ENCODE measurements around the gene OLFM2. TPM values are rescaled to one million over a fixed set of nuclear protein-coding genes. Genes with fewer than 3 reads are reported as not detected.

OLFM2 gene
- total and polyA plus RNA-seq, 2 donors from 2014 or later = 2.1 to 5.4 TPM

- intact Hi-C loops (cut with DNase I) = no loop called here
- Histone ChIP-seq H3K4me3 (ENCODE audit: low read length in 3 of 3) (no peak overlapping the region), H3K9me3 (ENCODE audit: control insufficient read depth in 2 of 3, insufficient read depth in 1 of 3, low read length in 3 of 3) (no peaks in the 10 kb centered on the region)
These were observed 78.2 kb downstream of the OLFM2 start for GRCh38 chr19:9857920-9858746.

GRCh38 chr19:9857076-9857721 is 79.1 kb downstream of the OLFM2 start:
- intact Hi-C loops (cut with DNase I) = no loop called here
- Histone ChIP-seq H3K4me1 (ENCODE audit: control insufficient read depth in 2 of 3, insufficient read depth in 2 of 3, low read depth in 1 of 3, low read length in 3 of 3) (no peaks in the 10 kb centered on the region), H3K36me3 (ENCODE audit: control insufficient read depth in 2 of 3, insufficient read depth in 3 of 3, low read length in 3 of 3) (no peaks in the 10 kb centered on the region), H3K4me3 (ENCODE audit: low read length in 3 of 3) (no peak overlapping the region), H3K9ac (ENCODE audit: low read length in 3 of 3) (no peak overlapping the region), H3K27me3 (ENCODE audit: control insufficient read depth, insufficient read depth, low read length) (no peaks in the 10 kb centered on the region), H3K27ac (ENCODE audit: low read depth in 2 of 2, low read length in 2 of 2) (no peak overlapping the region), H3K9me3 (ENCODE audit: control insufficient read depth in 2 of 3, insufficient read depth in 1 of 3, low read length in 3 of 3) (no peaks in the 10 kb centered on the region)
- TF ChIP-seq, protein P1, sequence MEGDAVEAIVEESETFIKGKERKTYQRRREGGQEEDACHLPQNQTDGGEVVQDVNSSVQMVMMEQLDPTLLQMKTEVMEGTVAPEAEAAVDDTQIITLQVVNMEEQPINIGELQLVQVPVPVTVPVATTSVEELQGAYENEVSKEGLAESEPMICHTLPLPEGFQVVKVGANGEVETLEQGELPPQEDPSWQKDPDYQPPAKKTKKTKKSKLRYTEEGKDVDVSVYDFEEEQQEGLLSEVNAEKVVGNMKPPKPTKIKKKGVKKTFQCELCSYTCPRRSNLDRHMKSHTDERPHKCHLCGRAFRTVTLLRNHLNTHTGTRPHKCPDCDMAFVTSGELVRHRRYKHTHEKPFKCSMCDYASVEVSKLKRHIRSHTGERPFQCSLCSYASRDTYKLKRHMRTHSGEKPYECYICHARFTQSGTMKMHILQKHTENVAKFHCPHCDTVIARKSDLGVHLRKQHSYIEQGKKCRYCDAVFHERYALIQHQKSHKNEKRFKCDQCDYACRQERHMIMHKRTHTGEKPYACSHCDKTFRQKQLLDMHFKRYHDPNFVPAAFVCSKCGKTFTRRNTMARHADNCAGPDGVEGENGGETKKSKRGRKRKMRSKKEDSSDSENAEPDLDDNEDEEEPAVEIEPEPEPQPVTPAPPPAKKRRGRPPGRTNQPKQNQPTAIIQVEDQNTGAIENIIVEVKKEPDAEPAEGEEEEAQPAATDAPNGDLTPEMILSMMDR (IDR thresholded peaks at IDR 0.05; ENCODE audit: borderline replicate concordance, extremely low read depth, insufficient read depth) = no peak
- FAIRE-seq (no peak), DNase-seq (no peak)

More at GRCh38 chr19:9857920-9858746, 78.2 kb downstream of the OLFM2 start:
- H3K36me3 ChIP-seq (ENCODE audit: control insufficient read depth in 2 of 3, insufficient read depth in 3 of 3, low read length in 3 of 3) = no peaks in the 10 kb centered on the region
- FAIRE-seq (no peak), DNase-seq (no peak)
- H3K9ac ChIP-seq (ENCODE audit: low read length in 3 of 3) = no peak overlapping the region
- no peak overlapping the region for H3K27ac ChIP-seq (ENCODE audit: low read depth in 2 of 2, low read length in 2 of 2)
- H3K4me1 ChIP-seq (ENCODE audit: control insufficient read depth in 2 of 3, insufficient read depth in 2 of 3, low read depth in 1 of 3, low read length in 3 of 3) = no peaks in the 10 kb centered on the region
- no peaks in the 10 kb centered on the region for H3K27me3 ChIP-seq (ENCODE audit: control insufficient read depth, insufficient read depth, low read length)
- TF ChIP-seq, protein P1 (IDR thresholded peaks at IDR 0.05; ENCODE audit: borderline replicate concordance, extremely low read depth, insufficient read depth) = no peak

GRCh38 chr19:9856609-9857008 is 79.7 kb downstream of the OLFM2 start:
- H3K36me3 ChIP-seq (ENCODE audit: control insufficient read depth in 2 of 3, insufficient read depth in 3 of 3, low read length in 3 of 3) = no peaks in the 10 kb centered on the region
- H3K4me3 ChIP-seq (ENCODE audit: low read length in 3 of 3) = no peak overlapping the region
- intact Hi-C loops (cut with DNase I) = no loop called here
- DNase-seq (no peak), FAIRE-seq (no peak)
- TF ChIP-seq, protein P1 (IDR thresholded peaks at IDR 0.05; ENCODE audit: borderline replicate concordance, extremely low read depth, insufficient read depth) = no peak
- H3K4me1 ChIP-seq (ENCODE audit: control insufficient read depth in 2 of 3, insufficient read depth in 2 of 3, low read depth in 1 of 3, low read length in 3 of 3) = no peaks in the 10 kb centered on the region
- H3K27me3 ChIP-seq (ENCODE audit: control insufficient read depth, insufficient read depth, low read length) = no peaks in the 10 kb centered on the region
- H3K9ac ChIP-seq (ENCODE audit: low read length in 3 of 3) = no peak overlapping the region
- no peak overlapping the region for H3K27ac ChIP-seq (ENCODE audit: low read depth in 2 of 2, low read length in 2 of 2)
- no peaks in the 10 kb centered on the region for H3K9me3 ChIP-seq (ENCODE audit: control insufficient read depth in 2 of 3, insufficient read depth in 1 of 3, low read length in 3 of 3)
